Inflammatory macrophage treated with lipopolysaccharide for 4 hours (primary cell): ENCODE data around the gene RRAS.
"Not testable (repeated sequence)": the region's sequence is repeated elsewhere in the genome, so short reads cannot be mapped to it uniquely, and the experiment has no call there.

ENCODE experiments used
- DNase-seq: peaks from one replicate; pipeline ENCODE4 v3.0.0-alpha.2; 2020

The RRAS gene

DNA sequence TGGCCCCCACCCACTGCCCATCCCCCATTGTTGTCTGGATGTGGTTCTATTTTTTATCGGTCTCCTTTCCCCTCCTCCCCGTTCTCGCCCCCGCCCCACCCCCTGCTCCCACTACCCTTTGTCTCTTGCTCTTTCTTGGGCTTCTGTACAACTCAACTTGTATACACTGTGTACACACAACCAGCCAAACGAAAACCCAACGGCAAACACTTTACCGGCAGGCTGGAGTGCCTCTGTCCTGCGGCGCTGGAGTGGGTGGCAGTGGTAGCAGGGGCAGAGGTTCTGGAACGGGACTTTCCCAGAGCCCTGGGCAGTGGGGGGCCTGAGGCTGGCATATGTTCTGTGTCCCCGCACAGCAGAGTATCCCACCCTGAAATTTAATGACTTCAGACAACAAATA, 13.7 kb downstream of the RRAS start:
- DNase-seq, result no peak

- DNase-seq, result no peak
Measured at GRCh38 chr19:49624967-49625910, 14.7 kb downstream of the RRAS start.

DNA sequence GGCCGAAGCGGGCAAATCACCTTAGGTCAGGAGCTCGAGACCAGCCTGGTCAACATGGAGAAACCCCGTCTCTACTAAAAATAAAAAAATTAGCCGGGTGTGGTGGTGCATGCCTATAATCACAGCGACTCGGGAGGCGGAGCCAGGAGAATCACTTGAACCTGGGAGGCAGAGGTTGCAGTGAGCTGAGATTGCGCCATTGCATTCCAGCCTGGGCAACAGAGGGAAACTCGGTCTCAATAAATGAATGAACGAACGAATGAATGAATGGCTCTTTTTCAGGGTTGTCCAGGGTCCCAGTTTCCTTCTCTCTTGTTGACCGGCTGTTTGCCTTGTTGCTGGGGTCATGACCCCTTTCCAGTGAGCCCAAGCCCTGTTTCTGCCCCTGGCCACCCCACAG, 22.1 kb downstream of the RRAS start:
- not testable (repeated sequence) for DNase-seq

- no peak for DNase-seq
Measured at GRCh38 chr19:49616945-49617344, 23.0 kb downstream of the RRAS start.

DNA sequence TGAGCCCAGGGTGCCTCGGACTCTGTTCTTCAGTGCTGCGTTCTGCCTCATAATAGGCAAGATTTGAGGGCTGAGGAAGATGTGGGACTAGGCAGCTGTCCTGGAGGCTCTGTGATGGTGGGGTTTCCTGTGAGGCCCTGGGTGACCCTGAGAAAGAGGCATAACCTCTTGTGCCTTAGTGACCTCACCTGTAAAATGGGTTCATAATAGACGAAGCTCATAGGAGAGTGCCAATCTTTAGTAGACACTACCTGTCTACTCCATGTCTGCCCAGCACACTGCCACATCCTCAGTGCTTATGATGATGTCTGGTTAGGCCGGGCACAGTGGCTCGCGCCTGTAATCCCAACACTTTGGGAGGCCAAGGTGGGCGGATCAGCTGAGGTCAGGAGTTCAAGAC, 23.4 kb downstream of the RRAS start:
- DNase-seq, result no peak

- DNase-seq, result no peak
Measured at GRCh38 chr19:49615861-49616260, 24.1 kb downstream of the RRAS start.

- DNase-seq, result peak; percentile 64
Measured at GRCh38 chr19:49614096-49614833, 25.7 kb downstream of the RRAS start.

DNA sequence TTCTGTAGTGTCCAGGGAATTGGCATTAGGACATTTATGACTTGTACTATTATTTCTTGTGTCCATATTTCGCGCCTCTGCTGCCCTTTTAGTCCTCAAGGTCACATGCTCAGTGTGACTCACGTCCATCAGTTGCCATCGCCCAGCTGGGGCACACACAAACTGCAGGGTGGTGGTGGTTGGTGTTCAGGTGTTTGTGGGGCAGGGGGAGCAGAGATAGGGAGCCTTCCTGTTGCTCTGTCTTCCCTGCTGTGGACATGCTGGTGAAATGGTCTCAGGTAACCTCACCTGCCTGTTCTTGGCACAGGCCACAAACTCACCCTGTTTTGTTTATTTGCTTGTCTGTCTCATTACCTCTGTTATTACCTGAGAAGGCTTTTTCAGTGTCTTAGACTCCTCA, 26.6 kb downstream of the RRAS start:
- DNase-seq, result peak; percentile 55

DNA sequence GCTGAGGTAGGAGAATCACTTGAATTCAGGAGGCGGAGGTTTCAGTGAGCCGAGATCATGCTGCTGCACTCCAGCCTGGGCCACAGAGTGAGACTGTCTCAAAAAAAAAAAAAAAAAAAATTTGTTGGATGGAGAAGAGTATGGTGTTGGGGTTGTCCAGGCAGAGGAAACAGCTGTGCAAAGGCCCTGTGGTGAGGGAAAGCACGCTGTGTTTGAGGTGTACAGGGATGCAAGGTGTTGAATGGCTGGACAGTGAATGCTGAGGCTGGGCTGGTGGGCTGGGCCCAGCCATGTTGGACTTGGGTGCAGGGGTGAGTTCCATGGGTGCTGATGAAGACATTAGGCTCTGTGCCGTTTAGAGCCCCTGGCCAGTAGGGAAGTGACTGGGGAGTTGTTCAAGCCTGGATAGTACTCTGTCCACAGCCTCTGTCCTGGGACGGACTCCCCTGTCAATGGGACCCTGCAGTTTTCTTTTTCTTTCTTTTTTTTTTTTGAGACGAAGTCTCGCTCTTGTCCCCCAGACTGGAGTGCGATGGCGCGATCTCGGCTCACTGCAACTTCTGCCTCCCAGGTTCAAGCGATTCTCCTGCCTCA, 30.3 kb downstream of the RRAS start:
- no peak for DNase-seq

DNA sequence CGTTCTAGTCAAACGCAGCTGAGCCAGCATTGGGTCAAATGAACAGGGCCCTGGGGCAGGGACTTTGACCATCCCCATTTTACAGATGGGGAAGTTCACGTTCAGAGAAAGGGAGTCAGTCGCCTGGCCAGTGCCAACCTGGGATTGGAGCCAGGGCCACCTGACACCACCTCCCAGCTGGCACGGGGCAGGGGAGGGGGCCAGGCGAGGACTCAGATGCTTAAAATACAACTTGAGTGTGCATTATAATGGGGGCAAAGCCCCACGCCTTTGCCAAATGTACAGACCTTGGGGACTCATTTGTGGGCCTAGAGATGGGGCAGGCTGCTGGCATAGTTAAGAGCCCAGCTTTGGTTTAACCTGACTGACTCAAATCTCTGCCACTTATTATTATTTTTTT, 34.3 kb downstream of the RRAS start:
- no peak for DNase-seq

GRCh38 chr19:49602806-49603205, 37.1 kb downstream of the RRAS start:
- DNase-seq, result no peak

DNA sequence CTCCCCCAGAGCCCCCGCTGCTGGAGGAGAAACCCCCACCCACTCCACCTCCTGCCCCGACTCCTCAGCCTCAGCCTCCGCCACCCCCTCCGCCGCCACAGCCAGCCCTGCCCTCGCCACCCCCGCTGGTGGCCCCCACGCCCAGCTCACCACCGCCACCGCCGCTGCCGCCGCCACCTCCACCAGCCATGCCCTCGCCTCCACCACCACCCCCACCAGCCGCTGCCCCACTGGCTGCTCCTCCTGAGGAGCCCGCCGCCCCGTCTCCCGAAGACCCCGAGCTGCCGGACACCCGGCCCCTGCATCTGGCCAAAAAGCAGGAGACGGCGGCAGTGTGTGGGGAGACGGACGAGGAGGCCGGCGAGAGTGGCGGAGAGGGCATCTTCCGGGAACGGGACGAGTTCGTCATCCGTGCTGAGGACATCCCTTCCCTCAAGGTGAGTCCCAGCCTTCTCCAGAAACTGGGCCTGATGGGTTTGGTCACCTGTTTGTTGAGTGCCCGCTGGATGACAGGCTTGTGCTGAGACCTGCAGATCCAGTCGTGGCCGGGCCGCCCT, 38.4 kb downstream of the RRAS start:
- DNase-seq, result no peak

GRCh38 chr19:49599378-49600295, 40.3 kb downstream of the RRAS start:
- DNase-seq, result peak; percentile 65

DNA sequence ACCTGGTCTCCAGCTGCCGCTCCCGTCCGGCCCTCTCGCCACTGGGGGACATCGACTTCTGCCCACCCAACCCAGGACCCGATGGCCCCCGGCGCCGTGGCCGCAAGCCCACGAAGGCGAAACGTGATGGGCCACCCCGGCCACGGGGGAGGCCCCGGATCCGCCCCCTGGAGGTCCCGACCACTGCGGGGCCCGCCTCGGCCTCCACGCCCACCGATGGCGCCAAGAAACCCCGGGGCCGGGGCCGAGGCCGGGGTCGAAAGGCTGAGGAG, 42.3 kb downstream of the RRAS start:
- no peak for DNase-seq

GRCh38 chr19:49596954-49597702, 42.8 kb downstream of the RRAS start:
- no peak for DNase-seq

- DNase-seq, result no peak
Measured at GRCh38 chr19:49596407-49596806, 43.5 kb downstream of the RRAS start.

GRCh38 chr19:49595819-49596404, 44.0 kb downstream of the RRAS start:
- DNase-seq, result no peak

DNA sequence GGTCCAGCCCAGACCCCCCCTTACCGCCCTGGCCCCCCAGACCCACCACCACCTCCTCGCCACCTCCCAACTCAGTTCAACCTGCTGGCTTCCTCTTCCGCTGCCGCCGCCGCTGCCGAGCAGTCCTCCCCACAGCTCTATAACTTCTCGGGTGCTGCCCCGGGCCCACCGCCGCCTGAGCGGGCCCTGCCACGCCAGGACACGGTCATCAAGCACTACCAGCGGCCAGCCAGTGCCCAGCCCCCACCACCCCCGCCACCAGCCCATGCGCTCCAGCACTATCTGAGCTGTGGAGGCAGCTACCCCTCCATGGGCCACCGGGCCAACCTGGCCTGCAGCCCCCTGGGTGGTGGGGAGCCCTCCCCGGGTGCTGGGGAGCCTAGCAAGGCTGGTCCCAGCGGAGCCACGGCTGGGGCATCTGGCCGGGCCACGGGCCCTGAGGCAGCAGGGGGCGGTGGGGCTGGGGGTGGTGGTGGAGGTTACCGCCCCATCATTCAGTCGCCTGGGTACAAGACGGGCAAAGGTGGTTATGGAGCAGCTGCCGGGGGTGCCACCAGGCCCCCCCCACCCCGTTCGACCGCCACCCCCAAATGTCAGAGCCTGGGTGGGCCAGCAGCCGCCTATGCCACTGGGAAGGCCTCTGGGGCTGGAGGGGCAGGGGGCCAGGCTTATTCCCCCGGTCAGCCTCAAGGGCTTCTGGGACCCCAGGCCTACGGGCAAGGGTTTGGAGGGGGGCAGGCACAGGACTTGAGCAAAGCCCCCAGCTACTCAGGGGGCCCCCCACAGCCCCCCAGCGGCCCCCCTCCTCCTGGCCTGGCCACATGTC, 44.7 kb downstream of the RRAS start:
- no peak for DNase-seq

- DNase-seq, result no peak
Measured at GRCh38 chr19:49594157-49594992, 45.6 kb downstream of the RRAS start.
